Adipocyte (in vitro differentiated cells): Measurements from ENCODE around the gene PAEP.
"Not testable (repeated sequence)": the region's sequence is repeated elsewhere in the genome, so short reads cannot be mapped to it uniquely, and the experiment has no call there.

Experiments
- DNase-seq: peaks from one replicate; pipeline ENCODE4 v3.0.0-alpha.2; 2015; ENCODE audit warnings: low read depth
- H3K27me3 ChIP-seq: replicated peaks from 2 replicates; pipeline ENCODE4 v1.7.0; 2013; ENCODE audit warnings: mild to moderate bottlenecking, low read length, moderate library complexity; ENCODE audit not compliant: control insufficient read depth, insufficient read depth
- H3K36me3 ChIP-seq: 2 replicates; pipeline ENCODE4 v1.7.0; 2013; ENCODE audit warnings: low read length, mild to moderate bottlenecking, moderate library complexity; ENCODE audit not compliant: control insufficient read depth, insufficient read depth, severe bottlenecking
- H3K4me1 ChIP-seq: 2 replicates; pipeline ENCODE4 v1.7.0; 2013; ENCODE audit warnings: mild to moderate bottlenecking, low read length, moderate library complexity; ENCODE audit not compliant: control insufficient read depth, insufficient read depth
- H3K4me3 ChIP-seq: 2 replicates; pipeline ENCODE4 v1.7.0; 2013; ENCODE audit warnings: mild to moderate bottlenecking, low read length, moderate library complexity
- H3K9ac ChIP-seq: 2 replicates; pipeline ENCODE4 v1.7.0; 2013; ENCODE audit warnings: mild to moderate bottlenecking, low read length, moderate library complexity
- H3K9me3 ChIP-seq: 2 replicates; pipeline ENCODE4 v1.7.0; 2013; ENCODE audit warnings: mild to moderate bottlenecking, low read length, moderate library complexity; ENCODE audit not compliant: control insufficient read depth

PAEP gene

DNA sequence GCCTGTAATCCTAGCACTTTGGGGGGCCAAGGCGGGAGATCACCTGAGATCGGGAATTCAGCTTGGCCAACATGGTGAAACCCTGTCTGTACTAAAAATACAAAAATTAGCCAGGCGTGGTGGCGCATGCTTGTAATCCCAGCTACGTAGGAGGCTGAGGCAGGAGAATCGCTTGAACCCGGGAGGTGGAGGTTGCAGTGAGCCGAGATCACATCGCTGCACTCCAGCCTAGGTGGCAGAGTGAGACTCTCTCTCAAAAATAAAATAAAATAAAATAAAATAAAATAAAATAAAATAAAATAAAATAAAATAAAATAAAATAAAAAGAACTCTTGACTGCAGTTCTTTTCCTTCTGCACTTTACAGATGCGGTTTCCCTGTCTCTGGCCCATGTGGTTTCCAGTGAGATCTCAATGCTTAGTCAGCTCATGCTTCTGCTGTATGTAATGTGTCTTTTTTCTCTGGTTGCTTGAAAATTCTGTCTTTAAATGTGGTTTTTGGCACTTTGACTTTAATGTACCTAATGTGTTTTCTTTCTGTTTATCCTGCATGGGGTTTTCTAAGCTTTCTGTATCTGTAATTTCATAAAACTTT is 32.6 kb upstream of the PAEP start:
- DNase-seq: not testable (repeated sequence)

DNA sequence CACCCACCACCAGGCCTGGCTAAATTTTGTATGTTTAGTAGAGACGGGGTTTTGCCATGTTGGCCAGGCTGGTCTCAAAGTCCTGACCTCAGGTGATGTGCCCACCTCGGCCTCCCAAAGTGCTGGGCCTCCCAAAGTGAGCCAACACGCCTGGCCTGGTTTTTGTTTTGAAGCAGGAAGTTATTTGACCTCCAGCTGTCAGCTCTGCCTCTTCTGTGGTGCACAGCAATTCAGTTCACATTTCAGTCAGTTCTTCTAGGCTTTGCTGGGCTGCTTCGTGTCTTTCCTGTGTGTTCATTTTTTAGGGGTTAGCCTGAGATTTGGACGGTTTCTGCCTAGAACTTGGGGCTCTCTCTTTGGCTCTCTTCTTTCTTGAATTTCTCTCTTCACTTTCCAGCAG is 31.4 kb upstream of the PAEP start:
- Histone ChIP-seq H3K27me3 (peaks cover 40% of the 10 kb centered on the region), H3K4me1 (no peaks in the 10 kb centered on the region), H3K36me3 (no peaks in the 10 kb centered on the region), H3K4me3 (no peak overlapping the region), H3K9me3 (peaks cover 4% of the 10 kb centered on the region), H3K9ac (no peak overlapping the region)
- DNase-seq: no peak

More for the DNA sequence above, 32.6 kb upstream of the PAEP start:
- H3K4me1 ChIP-seq, H3K9me3 ChIP-seq, H3K9ac ChIP-seq, H3K4me3 ChIP-seq, H3K36me3 ChIP-seq: not testable (repeated sequence)
- H3K27me3 ChIP-seq: peaks cover 38% of the 10 kb centered on the region

DNA sequence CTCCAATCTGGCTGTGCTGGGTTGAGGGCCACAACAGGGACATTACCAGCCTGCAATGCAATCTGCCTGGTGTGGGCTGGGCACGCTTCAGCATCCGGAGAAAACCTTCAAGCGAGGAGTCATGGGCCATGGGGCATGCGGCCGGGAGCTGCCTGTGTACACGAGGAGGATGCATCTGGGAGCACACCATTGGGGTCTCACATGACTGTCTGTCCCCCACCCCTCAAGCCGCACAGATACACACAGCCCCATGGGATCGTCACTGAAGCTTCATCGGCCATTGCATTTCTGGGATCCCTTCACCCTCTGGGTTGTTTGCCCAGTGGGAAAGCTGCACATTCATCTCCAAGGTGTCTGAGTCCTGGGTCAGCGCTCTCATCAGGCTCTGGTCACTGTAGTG is 30.5 kb upstream of the PAEP start:
- no peak overlapping the region for H3K9ac ChIP-seq
- H3K4me1 ChIP-seq: no peaks in the 10 kb centered on the region
- no peak overlapping the region for H3K4me3 ChIP-seq
- no peaks in the 10 kb centered on the region for H3K36me3 ChIP-seq
- peaks cover 4% of the 10 kb centered on the region for H3K9me3 ChIP-seq
- DNase-seq: no peak
- peaks cover 36% of the 10 kb centered on the region for H3K27me3 ChIP-seq

GRCh38 chr9:135533113-135533512 is 28.4 kb upstream of the PAEP start:
- H3K4me1 ChIP-seq: no peaks in the 10 kb centered on the region
- H3K9ac ChIP-seq: no peak overlapping the region
- H3K36me3 ChIP-seq: no peaks in the 10 kb centered on the region
- peaks cover 4% of the 10 kb centered on the region for H3K9me3 ChIP-seq
- DNase-seq: no peak
- peaks cover 32% of the 10 kb centered on the region for H3K27me3 ChIP-seq
- H3K4me3 ChIP-seq: no peak overlapping the region

- H3K4me3 ChIP-seq: no peak overlapping the region
- H3K36me3 ChIP-seq: no peaks in the 10 kb centered on the region
- H3K9me3 ChIP-seq: peaks cover 4% of the 10 kb centered on the region
- H3K27me3 ChIP-seq: peaks cover 29% of the 10 kb centered on the region
- no peak for DNase-seq
- H3K9ac ChIP-seq: no peak overlapping the region
- no peaks in the 10 kb centered on the region for H3K4me1 ChIP-seq
Measured at GRCh38 chr9:135533674-135534073, 27.9 kb upstream of the PAEP start.

- not testable (repeated sequence) for H3K36me3 ChIP-seq, H3K9ac ChIP-seq, H3K4me1 ChIP-seq, DNase-seq, H3K4me3 ChIP-seq, H3K9me3 ChIP-seq
- peaks cover 33% of the 10 kb centered on the region for H3K27me3 ChIP-seq
Measured at GRCh38 chr9:135534192-135534711, 27.3 kb upstream of the PAEP start.

- H3K4me3 ChIP-seq, H3K4me1 ChIP-seq: not testable (repeated sequence)
- H3K27me3 ChIP-seq: peaks cover 31% of the 10 kb centered on the region
Measured at GRCh38 chr9:135534826-135535225, 26.7 kb upstream of the PAEP start.

GRCh38 chr9:135535631-135536030 is 25.9 kb upstream of the PAEP start:
- H3K4me1 ChIP-seq, DNase-seq, H3K36me3 ChIP-seq, H3K4me3 ChIP-seq, H3K9ac ChIP-seq, H3K9me3 ChIP-seq: not testable (repeated sequence)
- peaks cover 27% of the 10 kb centered on the region for H3K27me3 ChIP-seq

More at GRCh38 chr9:135534826-135535225, 26.7 kb upstream of the PAEP start:
- not testable (repeated sequence) for H3K9ac ChIP-seq, DNase-seq, H3K36me3 ChIP-seq, H3K9me3 ChIP-seq

- no peak overlapping the region for H3K4me3 ChIP-seq
- no peaks in the 10 kb centered on the region for H3K4me1 ChIP-seq
- H3K9me3 ChIP-seq: no peaks in the 10 kb centered on the region
- no peaks in the 10 kb centered on the region for H3K36me3 ChIP-seq
- DNase-seq: peak; percentile 58
- peaks cover 28% of the 10 kb centered on the region for H3K27me3 ChIP-seq
- H3K9ac ChIP-seq: no peak overlapping the region
Measured at GRCh38 chr9:135536216-135536615, 25.3 kb upstream of the PAEP start.

DNA sequence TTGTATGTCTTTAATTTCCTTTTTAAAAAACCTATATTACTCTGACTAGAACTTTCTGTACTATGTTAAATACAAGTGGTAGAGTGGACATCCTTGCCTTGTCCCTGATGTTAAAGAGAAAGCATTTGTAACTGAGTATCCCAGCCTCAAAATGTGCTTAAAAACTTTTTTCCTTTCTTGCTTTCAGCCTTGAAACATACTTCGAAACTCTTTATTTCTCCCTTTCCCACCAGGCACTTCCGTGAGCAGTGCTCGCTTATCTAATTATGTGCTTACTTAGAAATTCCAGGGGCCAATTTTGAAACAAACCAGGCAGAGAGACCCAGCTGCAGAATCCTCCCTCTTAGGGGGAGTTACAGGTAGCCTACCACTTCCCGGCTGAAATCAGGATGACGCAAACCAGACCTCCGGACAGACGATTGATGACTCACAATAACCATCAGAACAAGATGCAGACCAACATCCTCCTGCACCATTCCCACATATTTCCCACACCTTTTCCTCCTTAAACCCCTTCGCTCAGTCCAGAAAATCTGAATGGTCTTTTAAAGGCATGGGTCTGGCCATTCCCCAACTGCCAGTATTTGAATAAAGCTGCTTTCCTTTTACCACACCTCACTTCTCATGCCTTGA is 18.2 kb upstream of the PAEP start:
- peak; percentile 14 for DNase-seq
- H3K9ac ChIP-seq, H3K4me3 ChIP-seq, H3K36me3 ChIP-seq, H3K4me1 ChIP-seq, H3K9me3 ChIP-seq: not testable (repeated sequence)
- peaks cover 15% of the 10 kb centered on the region for H3K27me3 ChIP-seq

DNA sequence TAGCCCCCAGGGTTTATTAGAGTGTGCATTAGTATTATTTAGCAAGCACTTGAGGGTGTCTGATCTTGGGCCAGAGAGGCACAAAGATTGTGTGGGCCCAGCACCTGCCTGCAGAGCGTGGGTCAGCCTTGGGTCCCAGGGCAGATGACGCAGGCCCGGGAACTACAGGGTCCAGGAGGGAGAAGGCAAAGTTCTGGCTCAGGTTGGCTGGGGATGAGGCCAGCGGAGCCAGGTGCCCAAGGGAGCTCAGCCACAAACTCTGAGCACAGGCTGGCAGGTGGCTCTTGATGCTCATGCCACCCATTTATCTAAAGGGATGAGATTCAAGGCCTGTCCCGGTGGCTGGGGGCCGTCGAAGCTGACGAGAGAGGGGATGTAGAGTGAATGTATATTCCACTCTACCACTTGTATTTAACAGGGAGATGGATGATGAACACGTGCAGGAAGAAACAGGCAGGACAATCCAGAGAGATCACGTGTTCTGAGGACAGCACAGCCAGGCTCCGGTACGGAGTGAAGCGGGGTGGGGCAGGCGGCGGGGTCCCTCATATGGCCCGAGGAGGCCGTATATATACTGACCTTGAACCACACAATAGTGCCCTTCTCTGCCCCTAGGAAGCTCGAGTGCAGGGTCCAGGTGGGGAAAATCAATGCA is 16.4 kb upstream of the PAEP start:
- no peaks in the 10 kb centered on the region for H3K4me1 ChIP-seq

More for the DNA sequence above, 16.4 kb upstream of the PAEP start:
- H3K9me3 ChIP-seq: peaks cover 3% of the 10 kb centered on the region
- no peak overlapping the region for H3K4me3 ChIP-seq
- H3K36me3 ChIP-seq: no peaks in the 10 kb centered on the region
- no peak for DNase-seq
- H3K9ac ChIP-seq: no peak overlapping the region
- peaks cover 8% of the 10 kb centered on the region for H3K27me3 ChIP-seq
